NCI-H2227 (cell line): ENCODE results near the gene DVL3.
"Not testable (repeated sequence)": the region's sequence is repeated elsewhere in the genome, so short reads cannot be mapped to it uniquely, and the experiment has no call there.

Source experiments
- DNase-seq: peaks from one replicate; lab custom pipeline; 2025; ENCODE audit not compliant: unreplicated experiment; lab: John Stamatoyannopoulos, UW

Gene DVL3

DNA sequence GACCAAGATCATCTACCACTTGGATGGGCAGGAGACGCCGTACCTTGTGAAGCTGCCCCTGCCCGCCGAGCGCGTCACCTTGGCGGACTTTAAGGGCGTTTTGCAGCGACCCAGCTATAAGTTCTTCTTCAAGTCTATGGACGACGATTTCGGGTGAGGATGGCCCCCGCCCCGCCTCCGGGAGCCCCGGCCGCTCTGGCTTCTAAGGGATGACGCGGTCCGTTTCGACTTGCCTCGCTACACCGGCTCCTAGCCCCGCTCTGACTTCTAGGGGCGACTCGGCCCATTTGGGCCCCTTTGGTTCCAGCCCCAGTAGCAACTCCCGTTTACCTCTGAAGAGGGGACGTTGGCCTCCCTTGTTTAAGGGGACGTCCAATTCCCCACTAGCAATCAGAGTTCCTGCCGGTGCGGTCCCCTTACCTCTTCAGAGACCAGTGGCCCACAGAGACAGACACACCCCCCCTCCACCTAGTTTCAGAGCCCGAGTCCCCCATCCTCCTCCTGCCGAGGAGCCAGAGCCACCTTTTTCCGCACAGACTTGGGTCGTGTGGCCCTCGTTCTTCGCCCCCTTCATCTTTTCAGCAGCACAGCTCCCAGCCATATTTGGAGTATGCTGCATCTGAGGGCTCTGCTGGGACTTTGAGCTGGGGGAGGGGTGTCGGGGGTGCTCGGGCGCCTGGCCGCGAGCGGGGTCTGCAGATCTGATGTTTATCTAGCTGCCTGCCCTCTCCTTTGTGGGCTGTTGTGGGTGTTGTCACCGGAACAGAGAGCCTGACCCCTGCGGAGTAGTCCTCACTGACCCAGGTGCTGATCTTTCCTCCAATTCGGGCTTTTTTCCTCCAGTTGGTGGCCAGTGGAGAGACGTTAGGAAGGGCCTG lies 706 bp downstream of the DVL3 start:
- DNase-seq: peak; percentile 27

DNA sequence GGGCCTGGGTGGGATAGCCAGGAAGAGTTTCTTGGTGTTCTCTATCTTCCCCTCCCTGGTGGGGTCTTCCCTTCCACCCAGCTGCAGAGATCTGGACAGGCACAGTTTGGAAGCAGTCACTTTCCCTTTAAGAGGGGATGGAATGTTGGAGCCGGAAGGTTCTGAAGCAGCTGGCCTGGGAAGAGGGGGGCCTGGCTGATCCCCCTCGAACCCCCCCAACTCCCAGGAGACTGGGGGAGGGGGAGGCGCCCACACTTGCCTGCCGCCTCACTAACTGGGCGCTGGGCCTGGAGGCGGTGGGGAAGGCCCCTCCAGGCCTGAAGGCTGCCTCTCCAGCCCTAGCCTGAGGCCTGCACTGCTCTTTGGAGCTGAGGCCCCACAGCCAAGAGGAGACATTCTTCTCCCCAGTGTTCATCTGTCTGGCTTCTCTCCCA lies 1.4 kb downstream of the DVL3 start:
- peak; percentile 33 for DNase-seq

DNA sequence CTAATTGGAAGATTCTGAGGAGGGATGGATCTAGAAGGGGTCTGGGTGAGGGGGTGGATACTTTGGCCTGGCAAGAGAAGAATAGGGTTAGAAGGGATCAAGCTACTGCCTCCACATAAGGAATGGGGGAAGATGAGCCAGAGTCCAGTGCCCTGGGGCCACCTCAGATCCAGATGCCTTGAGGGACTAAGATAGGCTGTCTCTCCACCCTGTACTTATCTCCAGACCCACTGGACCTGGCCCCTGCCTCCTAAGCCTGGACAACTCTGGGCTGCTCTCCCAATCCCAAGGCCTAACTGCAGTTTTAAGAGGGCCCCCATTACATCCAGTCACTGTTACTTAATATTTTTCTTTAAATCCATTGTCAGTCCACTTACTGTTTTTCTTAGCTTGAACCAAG lies 2.0 kb downstream of the DVL3 start:
- no peak for DNase-seq

DNA sequence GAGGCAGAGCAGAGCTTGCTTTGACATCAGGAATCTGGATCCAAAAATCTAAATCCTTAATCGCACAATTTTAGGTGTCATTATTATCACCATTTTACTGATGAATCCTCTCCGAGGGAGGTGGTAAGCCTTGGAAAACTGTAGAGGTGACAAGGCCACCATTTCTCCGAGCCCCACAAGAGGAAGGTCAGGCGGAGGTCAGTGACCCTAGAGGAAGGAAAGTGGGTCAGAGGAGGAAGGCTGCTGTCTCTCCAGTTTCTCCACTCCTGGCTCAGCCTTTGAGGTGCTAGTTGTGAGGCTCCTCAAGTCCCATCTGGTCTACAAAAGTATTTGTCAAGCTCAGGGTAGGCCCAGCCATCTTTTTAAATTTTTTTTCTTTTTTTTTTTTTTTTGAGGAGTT lies 3.2 kb downstream of the DVL3 start:
- no peak for DNase-seq

DNA sequence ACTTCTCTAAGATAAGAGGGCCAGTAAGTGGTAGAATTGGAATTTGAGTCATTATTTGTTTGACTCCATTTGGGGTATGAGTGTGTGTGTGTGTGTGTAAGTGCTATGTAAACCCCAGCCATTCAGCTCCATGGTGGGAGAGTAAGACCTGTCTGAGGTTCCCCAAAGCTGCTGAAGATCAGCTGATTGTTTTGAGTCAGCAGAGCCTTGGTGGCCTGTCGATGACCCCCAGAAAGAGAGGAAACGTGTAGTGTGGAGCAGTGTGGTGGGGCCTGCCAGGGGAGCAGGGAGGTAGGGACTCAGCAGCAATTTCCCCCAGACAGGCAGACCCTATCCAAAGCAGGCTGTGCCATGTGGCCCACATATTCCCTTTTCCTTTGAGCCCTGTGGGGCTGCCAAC lies 5.3 kb downstream of the DVL3 start:
- no peak for DNase-seq

DNA sequence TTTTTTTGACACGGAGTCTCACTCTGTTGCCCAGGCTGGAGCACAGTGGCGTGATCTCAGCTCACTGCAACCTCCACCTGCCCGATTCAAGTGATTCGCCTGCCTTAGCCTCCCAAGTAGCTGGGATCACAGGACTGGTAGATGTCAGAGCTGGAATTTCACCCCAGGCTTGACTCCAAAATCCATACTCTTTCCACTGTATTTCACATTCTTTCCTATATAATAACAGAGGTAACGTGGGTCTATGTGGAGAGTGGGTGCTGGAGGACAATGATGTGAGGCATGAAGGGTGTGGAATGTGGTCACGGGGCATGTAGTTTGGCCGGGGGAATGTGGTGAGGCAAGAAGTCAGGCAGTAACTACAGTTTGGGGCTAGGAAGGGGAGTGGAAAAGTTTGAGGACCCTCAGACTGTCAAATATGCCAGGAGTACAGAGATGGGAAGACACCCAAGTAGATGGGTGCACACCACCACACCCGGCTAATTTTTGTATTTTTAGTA lies 7.4 kb downstream of the DVL3 start:
- DNase-seq: not testable (repeated sequence)

DNA sequence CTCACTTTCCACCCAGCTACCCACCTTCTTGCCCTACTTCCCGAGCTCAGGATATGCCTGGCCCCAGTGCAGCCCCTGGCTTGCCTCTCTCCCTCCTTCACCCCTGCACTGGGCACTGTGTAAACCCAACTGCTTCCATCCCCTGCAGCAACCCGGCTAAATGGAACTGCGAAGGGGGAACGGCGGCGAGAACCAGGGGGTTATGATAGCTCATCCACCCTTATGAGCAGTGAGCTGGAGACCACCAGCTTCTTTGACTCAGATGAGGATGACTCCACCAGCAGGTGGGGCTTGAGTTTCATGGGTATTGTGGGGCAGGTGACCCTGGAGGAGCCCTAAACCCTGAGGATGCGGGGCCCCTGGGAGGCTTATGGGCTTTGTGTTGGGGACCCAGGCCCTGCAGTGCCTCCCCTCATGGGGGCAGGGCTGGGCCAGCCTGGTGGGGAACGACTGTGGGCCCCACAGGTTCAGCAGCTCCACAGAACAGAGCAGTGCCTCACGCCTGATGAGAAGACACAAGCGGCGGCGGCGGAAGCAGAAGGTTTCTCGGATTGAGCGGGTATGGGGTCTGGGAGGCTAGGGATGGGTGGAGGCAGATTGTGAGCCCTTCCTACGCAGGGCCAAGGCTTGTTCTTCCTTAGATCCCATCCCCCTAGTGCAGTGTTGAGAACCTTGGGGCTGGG lies 9.6 kb downstream of the DVL3 start:
- no peak for DNase-seq

DNA sequence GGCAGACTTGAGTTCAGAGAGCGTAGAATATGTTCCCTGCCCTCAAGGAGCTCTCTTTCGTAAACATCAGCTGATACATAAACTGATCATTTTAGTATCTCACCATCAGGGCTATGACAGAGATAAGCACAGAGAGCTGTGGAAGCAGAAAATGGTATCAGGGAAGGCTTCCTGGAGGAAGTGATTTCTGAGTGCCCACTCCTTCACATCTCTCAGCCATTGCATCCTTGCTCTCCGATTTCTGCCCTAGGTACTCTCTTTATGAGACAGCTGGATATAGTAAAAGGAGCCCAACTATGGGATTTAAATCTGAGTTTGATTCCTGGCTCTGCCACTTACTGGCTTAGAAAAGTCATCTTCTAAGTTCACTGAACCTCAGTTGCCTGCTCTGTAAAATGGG lies 10.4 kb downstream of the DVL3 start:
- DNase-seq: no peak

DNA sequence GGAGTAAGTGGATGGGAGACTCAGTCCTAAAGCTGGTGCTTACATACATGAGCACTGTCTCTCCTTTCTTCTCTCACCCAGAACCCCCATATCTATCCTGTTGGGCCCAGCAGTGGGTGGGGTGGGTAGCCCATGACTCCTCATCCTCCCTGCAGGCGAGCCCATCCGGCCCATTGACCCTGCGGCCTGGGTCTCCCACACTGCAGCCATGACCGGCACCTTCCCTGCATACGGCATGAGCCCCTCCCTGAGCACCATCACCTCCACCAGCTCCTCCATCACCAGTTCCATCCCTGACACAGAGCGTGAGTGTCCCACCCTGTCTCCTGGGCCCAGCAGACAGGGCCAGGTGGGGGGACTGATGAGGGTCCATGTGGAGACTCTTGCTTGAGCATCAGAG lies 11.5 kb downstream of the DVL3 start:
- DNase-seq: no peak

DNA sequence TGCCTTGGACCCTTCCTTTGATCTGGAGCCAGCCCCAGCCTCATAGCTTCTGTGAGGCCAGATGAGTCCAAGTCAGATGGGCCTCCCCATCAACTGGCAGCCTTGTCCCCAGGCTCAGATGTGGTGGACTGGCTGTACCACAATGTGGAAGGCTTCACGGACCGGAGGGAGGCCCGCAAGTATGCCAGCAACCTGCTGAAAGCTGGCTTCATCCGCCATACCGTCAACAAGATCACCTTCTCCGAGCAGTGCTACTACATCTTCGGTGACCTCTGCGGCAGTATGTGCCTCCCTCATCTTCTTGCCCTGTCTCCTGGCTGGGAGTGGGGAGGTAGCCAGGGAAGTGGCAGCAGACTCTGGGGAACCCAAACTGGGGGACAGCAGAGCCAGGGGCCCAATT lies 12.6 kb downstream of the DVL3 start:
- DNase-seq: no peak

DNA sequence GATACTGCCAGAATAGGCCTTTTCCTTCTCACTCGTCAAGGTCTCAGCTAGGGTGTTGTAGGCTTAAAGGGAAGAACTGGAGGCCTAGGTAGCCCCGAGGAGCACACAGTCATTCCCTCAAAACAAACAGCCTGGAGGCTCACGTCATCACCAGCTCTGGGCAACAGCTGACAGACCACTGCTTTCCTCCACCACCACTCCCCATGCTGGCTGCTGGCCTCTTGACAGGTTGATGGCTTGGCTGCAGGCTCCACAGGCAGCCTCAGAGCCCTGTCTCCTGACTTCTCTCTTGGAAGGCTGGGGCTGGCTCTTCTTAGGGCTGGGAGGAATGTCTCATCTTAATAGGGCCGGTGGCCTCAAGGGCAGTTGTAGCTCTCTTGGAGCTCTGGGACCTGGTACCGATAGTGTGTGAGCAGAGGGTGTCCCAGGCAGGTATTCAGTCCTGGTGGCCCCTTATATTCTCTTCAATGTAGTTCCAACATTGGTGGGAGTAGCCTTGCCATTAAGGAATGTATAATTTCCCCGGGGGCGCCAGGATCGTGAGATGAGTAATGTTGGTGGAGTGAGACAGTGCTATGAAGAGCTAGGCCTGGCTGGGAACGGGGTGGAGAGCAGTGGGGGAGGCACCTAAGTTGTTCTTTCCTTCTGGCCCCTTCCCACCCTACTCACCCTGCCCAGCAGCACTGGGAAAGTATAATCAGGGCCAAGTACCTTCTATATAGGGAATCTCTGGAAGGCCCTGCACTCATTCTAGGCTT lies 13.4 kb downstream of the DVL3 start:
- DNase-seq: no peak

DNA sequence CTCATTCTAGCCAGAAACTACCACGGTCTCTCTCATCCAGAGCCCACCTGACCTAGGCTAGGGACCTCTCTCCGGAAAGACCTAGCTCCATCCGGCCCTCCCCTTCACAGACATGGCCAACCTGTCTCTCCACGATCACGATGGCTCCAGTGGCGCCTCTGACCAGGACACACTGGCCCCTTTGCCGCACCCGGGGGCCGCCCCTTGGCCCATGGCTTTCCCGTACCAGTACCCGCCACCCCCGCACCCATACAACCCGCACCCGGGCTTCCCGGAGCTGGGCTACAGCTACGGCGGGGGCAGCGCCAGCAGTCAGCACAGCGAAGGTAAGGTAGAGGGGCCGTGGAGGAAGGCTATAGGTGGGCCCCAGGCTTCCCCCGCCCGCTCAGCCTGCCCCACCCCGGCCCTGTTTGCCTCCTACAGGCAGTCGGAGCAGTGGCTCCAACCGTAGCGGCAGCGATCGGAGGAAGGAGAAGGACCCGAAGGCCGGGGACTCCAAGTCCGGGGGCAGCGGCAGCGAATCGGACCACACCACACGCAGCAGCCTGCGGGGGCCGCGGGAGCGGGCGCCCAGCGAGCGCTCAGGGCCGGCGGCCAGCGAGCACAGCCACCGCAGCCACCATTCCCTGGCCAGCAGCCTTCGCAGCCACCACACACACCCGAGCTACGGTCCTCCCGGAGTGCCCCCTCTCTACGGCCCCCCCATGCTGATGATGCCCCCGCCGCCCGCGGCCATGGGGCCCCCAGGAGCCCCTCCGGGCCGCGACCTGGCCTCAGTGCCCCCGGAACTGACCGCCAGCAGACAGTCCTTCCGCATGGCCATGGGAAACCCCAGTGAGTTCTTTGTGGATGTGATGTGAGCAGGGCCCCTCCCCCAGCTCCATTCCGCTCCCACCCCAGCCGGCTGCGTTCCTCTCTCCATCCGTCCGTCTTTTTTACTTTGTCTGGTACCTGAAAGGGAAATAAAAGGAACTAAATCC lies 15.0 kb downstream of the DVL3 start:
- no peak for DNase-seq

DNA sequence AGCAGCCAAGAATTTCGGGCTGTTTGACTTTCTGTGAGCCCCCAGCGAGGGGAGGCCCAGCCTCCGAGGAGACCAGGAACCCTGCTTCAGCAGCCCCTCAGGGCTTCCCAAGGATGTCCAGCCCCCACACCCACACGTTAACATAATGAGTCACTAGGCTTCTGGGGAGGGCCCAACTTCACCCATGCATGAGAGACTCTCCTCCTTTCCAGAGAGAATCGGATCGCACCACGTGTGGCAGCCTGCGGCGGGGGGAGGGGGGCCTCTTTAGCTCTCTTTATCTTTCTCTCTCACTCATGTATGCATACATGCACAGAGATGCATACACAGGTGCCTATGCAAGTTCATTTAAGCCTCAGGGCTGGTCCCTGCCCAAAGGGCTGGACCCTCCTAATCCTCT lies 16.4 kb downstream of the DVL3 start:
- DNase-seq: no peak

DNA sequence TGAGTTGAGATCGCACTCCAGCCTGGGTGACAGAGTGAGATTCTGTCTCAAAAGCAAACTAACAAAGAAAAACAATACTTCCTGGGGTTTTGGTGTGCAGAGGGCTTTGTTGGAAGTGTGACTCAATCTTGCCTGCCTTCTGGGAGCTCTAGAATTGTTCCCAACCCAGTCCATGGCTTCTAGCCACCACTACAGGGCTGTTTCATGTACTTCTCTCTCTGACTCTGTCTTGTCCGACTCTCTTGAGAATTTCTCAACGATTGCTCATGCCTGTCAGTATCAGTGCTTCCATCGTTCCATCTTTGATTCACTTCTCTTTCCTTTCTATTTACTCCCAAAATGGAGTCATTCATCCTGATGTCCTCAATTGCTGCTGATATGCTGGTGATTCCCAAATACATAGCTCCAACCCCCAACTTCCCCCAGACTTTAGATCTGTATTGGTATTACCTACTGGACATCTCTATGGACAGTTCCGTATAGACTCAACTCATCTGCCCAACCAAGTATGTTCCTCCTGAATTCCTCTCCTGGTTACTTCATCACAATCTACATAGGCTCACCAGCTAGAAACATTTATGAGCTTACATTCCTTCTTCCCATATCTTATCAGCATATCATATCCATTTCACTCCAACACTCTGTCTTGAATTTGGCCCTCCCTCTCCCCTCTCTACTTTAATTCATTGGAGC lies 17.6 kb downstream of the DVL3 start:
- DNase-seq: no peak

DNA sequence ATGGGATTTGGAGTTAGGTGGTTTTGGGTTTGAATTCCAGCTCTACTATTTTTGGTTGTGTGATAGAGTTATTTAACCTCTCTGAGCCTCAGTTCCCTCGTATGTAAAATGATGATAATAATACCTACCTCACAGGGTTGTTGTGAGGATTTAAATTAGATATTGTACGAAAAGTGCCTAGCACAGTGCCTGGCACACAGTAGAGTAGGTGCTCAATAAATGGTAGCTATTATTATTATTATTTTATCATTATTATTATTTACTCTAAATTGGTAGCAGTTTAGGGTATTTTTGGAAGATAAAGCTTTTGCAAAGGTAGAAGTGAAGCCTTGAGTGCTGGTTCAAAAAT lies 18.2 kb downstream of the DVL3 start:
- DNase-seq: no peak

DNA sequence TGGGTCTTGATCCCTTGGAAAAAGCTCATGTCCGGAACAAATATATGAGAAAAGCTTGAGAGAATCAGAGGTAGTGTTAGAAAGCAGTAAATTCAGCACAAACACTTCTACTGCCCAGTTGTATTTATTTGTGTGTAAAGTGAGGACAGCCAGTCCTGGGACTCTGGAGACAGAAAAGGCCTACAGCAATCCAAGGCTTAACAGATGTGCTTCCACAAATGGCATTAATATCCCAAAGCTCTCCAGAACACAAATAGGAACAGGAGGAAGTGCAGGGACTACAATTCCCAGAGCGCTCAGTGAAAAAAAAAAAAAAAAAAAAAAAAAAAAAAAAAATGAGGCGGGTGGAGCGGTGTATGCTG lies 19.1 kb downstream of the DVL3 start:
- DNase-seq: no peak

DNA sequence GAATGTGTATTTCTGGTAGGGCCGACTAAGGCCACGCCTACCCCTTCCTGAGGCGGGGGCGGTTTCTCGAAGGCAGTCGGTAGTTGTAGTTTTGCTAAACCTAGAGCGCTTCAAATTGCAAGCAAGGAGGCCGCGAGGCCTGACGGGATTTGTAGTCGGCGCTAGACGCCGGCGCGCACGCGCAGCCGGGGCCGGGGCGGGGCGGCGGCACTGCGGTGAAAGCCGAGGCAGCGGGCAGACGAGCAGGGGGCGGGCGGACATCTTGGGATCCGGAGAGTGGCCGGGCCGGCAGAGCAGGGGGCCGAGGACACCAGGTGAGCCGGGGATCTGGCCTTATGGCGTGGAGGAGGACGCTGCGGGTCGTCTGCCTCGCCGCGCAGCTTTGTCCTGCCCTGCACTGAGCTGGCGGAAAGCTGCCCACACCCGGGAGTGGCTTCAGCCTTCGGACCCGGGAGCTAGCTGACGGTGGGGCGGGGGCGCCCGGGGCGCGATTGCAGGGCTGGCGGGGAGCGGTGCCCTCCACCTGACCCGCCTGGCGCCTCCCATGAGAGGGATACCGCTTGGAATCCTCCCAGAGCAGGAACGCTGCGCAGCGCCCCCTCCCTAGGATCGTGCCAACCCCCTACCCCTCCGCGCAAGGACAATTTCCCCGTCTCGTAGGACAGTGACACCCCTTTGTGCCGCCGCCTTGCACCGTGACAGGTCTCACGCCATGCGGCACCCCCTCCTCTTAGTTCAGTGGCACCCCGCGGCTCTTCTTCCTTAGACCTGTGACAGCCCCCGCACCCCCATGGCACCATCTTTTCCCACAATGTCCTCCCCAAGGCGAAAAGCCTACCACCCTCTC lies 19.7 kb downstream of the DVL3 start, which contains the start of gene AP2M1:
TSS of gene AP2M1 (plus strand) at position 210 of the 847 bp plus-strand sequence. CDS start 2,139 bp downstream, outside the sequence.
- DNase-seq: peak; percentile 99

DNA sequence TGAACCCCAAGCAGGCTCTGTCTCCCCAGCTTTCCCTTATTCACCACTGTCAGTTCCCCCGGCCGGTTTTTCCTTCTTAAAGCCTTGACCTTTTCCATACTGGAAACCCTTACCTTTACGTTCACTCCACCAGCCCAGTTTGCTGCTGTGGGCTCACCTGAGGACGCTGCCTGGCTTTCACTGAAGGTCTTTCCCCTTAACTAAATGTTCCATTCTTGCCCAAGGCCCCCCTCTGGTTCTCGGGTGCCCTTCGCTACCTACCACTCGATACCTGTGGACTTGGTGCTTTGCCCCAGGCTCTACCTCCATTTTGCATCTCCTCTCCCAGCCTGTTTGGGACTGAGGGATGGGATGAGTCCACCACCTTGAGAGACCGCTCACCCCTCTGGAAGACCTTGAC lies 20.3 kb downstream of the DVL3 start:
- DNase-seq: no peak

DNA sequence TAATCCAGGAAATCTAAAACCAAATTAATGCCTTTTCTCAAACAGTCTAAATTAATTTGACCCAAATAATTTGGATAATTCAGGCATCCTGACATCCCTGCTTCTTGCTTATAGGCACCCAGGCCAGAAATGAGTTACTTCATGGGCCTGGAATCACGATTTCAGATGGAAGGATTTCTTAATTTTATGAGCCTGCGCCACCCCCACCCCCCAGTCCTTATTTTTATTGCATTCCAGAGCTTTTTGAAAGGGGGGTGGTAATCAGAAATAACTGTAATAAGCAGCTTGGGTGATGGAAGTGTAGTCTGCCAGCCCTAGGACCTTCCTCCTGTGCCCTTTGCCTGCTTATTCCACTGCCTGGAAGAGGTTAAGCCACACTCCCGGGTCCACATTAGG lies 20.8 kb downstream of the DVL3 start:
- no peak for DNase-seq
